Naive thymus-derived CD4-positive, alpha-beta T cell (primary cell): ENCODE results near the gene LEMD1. TPM values are rescaled to one million over a fixed set of nuclear protein-coding genes. Genes with fewer than 3 reads are reported as not detected.
"Not testable (repeated sequence)": the region's sequence is repeated elsewhere in the genome, so short reads cannot be mapped to it uniquely, and the experiment has no call there.

Experiments
- ATAC-seq: fragments of 150-1000 bp; cut with Tn5 transposase; 2 replicates; pipeline ENCODE4 v1.10.0; 2021; ENCODE audit warnings: mild to moderate bottlenecking, moderate library complexity
- CTCF ChIA-PET: fragments of 350-600 bp; sonication (Branson Sonifier 250); formaldehyde crosslinking; loops from one replicate; lab custom pipeline; 2021; ENCODE audit warnings: antibody characterized with exemption; lab: Charles Lee
- POLR2A ChIA-PET: fragments of 350-600 bp; sonication (Branson Sonifier 250); formaldehyde crosslinking; loops from one replicate; lab custom pipeline; 2021; ENCODE audit warnings: antibody characterized with exemption, inconsistent platforms; lab: Charles Lee
- DNase-seq, 9 donors: peaks; one replicate each; pipeline versions ENCODE4 v3.0.0 to v3.0.0-alpha.2; 2020 to 2022; ENCODE audit warnings: mixed read lengths in 1 of 9
- H3K27ac ChIP-seq: one replicate; pipeline ENCODE4 v1.7.0; 2013; ENCODE audit warnings: mild to moderate bottlenecking, low read depth, low read length, moderate library complexity
- H3K27me3 ChIP-seq, 2 donors: one replicate each; pipeline ENCODE4 v1.7.0; 2013; ENCODE audit warnings: low read length in 2 of 2, mild to moderate bottlenecking in 2 of 2, moderate library complexity in 2 of 2; ENCODE audit not compliant: control insufficient read depth in 2 of 2, insufficient read depth in 2 of 2
- H3K36me3 ChIP-seq, 3 experiments: 1 replicate in 2 of 3; 2 replicates in 1 of 3; pipeline ENCODE4 v1.7.0; 2013; ENCODE audit warnings: low read length in 3 of 3, mild to moderate bottlenecking in 3 of 3, moderate library complexity in 1 of 3; ENCODE audit not compliant: insufficient read depth in 3 of 3, control insufficient read depth in 2 of 3
- H3K4me1 ChIP-seq, 2 donors: one replicate each; pipeline ENCODE4 v1.7.0; 2013; ENCODE audit warnings: low read length in 2 of 2, mild to moderate bottlenecking in 2 of 2, moderate library complexity in 1 of 2; ENCODE audit not compliant: control insufficient read depth in 2 of 2, insufficient read depth in 2 of 2
- H3K4me3 ChIP-seq: 2 replicates; pipeline ENCODE4 v1.7.0; 2013; ENCODE audit warnings: mild to moderate bottlenecking, low read length
- H3K9me3 ChIP-seq, 3 experiments: 1 replicate in 2 of 3; 2 replicates in 1 of 3; pipeline ENCODE4 v1.7.0; 2013; ENCODE audit warnings: low read length in 3 of 3; ENCODE audit not compliant: control insufficient read depth in 2 of 3
- H3K27ac Mint-ChIP-seq, 9 donors: one replicate each; pipeline ENCODE4 v1.8.0; 2020 to 2022; ENCODE audit warnings: mixed read lengths in 9 of 9, mild to moderate bottlenecking in 8 of 9, moderate library complexity in 5 of 9, inconsistent platforms in 2 of 9
- H3K27me3 Mint-ChIP-seq, 5 donors: one replicate each; pipeline ENCODE4 v1.8.0; 2021 to 2022; ENCODE audit warnings: mixed read lengths in 5 of 5, mild to moderate bottlenecking in 1 of 5
- H3K36me3 Mint-ChIP-seq, 5 donors: one replicate each; pipeline ENCODE4 v1.8.0; 2020 to 2022; ENCODE audit warnings: mixed read lengths in 5 of 5, mild to moderate bottlenecking in 3 of 5, inconsistent platforms in 1 of 5
- H3K4me1 Mint-ChIP-seq, 7 donors: one replicate each; pipeline ENCODE4 v1.8.0; 2020 to 2022; ENCODE audit warnings: mixed read lengths in 7 of 7, mild to moderate bottlenecking in 3 of 7, inconsistent platforms in 1 of 7
- H3K4me3 Mint-ChIP-seq, 10 donors: one replicate each; pipeline ENCODE4 v1.8.0; 2020 to 2022; ENCODE audit warnings: mild to moderate bottlenecking in 10 of 10, mixed read lengths in 10 of 10, moderate library complexity in 6 of 10, inconsistent platforms in 2 of 10
- H3K9me3 Mint-ChIP-seq, 11 donors: one replicate each; pipeline ENCODE4 v1.8.0; 2020 to 2022; ENCODE audit warnings: mixed read lengths in 11 of 11, mild to moderate bottlenecking in 4 of 11, inconsistent platforms in 1 of 11, moderate library complexity in 1 of 11
- intact Hi-C, 2 donors: fragments of 100-400 bp; cut with micrococcal nuclease; formaldehyde crosslinking; loops; one replicate each; pipeline ENCODE4 v1.15.1; 2023
- polyA plus RNA-seq, 2 donors: library from polyadenylated mRNA; unstranded; fragments of 300-500 nt; fragmentation: Illumina TruSeq; gene quantifications; one replicate each; pipeline ENCODE4 v1.2.3, GENCODE V29; 2021
- total RNA-seq, 6 experiments: library from RNA in 5 of 6; stranded (reverse) in 5 of 6; gene quantifications; 1 replicate in 5 of 6; 2 replicates in 1 of 6; pipeline ENCODE4 v1.2.3 and lab custom pipeline; 2021 to 2026

The LEMD1 gene
- total and polyA plus RNA-seq, 7 experiments from 2014 or later = 0.97 TPM; not detected in 6

DNA sequence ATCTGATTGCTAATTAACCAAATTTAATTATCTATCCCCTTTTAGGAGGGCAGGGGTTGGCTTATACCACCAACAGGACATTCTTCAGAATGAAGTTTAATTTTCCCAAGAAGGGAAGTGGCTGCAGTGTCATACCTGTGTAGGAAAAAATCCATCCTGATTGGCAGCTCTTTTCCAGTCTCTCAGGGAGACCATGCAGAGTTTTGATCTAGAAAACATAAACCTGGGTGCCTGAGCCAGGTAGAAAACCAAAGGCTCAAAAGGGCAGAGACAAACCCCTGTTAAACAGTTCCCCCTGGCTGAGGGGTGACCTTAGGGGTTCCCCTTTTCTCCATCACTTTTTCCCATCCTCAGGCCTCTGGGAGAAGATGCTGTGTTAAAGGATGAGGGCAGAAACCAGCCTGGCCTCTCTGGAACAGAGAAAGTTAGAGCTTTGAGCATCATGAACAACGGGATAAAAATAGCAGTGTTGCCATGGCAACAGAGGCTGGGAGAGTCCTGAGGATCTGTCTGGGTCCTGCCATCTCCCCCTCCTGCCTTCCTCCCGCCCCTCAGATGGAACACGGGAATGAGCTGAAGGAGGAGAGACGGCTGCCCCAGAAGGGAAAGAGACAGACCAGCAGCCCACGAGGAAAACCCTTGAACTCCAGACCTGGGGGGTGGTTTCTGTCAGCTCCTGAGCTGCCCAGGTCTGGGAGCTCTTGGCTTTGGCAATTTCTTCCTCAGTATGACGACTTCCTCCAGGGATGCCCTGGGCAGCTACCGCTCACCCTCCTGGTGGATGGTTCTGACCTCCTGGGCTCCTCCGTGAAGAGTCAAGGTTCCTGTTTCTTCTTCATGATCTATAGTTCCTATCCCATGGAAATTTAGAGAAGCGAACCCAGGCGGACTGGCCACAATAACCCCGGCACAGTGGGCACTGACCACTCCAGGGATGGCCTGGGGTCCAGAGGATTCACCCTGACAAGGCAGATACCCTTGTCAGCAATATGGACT is 14.0 kb upstream of the LEMD1 start:
- no peak overlapping the region for H3K27ac ChIP-seq
- ChIA-PET CTCF (interaction anchor here (0.9 kb wide), 1 partner anchor 9 kb away, joined by 3 read pairs; no protein-coding TSS in a partner anchor), POLR2A (no interaction called here)
- no peak overlapping the region for H3K4me3 ChIP-seq
- no peak overlapping the region for H3K27ac Mint-ChIP-seq
- no peaks in the 10 kb centered on the region for H3K9me3 ChIP-seq
- no peaks in the 10 kb centered on the region for H3K9me3 Mint-ChIP-seq
- no peaks in the 10 kb centered on the region for H3K36me3 Mint-ChIP-seq
- intact Hi-C loops = no loop called here
- H3K36me3 ChIP-seq = no peaks in the 10 kb centered on the region
- peaks cover 15 to 38% (median 17%) of the 10 kb centered on the region in 5 donors for H3K27me3 Mint-ChIP-seq
- no peak overlapping the region for H3K4me3 Mint-ChIP-seq
- no peaks in the 10 kb centered on the region for H3K27me3 ChIP-seq
- ATAC-seq = no peak
- peaks cover 7 to 27% of the 10 kb centered on the region in 2 donors for H3K4me1 ChIP-seq
- peaks cover 11 to 20% (median 17%) of the 10 kb centered on the region in 7 donors for H3K4me1 Mint-ChIP-seq
- no peak for DNase-seq

DNA sequence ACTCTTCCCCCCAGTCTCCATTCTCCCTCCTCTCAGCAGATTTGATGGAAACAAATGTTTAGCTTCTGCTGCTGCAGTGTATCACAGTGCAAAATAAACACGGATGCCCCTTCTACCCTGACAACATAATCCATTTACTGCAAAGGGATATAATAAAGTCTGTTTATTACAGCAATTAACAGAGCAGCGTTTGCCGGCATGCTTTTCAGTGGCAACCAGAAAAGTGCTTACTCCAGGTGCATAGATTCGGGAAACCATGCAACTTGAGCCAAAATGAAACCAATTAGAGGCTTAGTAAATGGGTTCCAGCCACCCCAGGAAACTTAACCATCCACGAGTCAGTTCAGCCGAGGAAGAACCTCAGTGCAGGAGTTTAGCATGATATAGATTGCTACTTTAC is 12.9 kb upstream of the LEMD1 start:
- no peaks in the 10 kb centered on the region for H3K36me3 Mint-ChIP-seq
- no peaks in the 10 kb centered on the region for H3K36me3 ChIP-seq
- CTCF ChIA-PET = no interaction called here
- no peak overlapping the region for H3K27ac ChIP-seq
- peaks cover 0 to 18% of the 10 kb centered on the region in 2 donors for H3K4me1 ChIP-seq
- POLR2A ChIA-PET = no interaction called here
- DNase-seq = no peak
- peaks cover 15 to 42% (median 17%) of the 10 kb centered on the region in 5 donors for H3K27me3 Mint-ChIP-seq
- H3K4me3 Mint-ChIP-seq = no peak overlapping the region
- no peaks in the 10 kb centered on the region for H3K9me3 Mint-ChIP-seq
- H3K9me3 ChIP-seq = no peaks in the 10 kb centered on the region
- H3K4me1 Mint-ChIP-seq = peaks cover 9 to 18% (median 15%) of the 10 kb centered on the region in 7 donors
- no peak overlapping the region for H3K4me3 ChIP-seq
- no peak overlapping the region for H3K27ac Mint-ChIP-seq
- H3K27me3 ChIP-seq = no peaks in the 10 kb centered on the region
- ATAC-seq = no peak
- intact Hi-C loops = no loop called here

DNA sequence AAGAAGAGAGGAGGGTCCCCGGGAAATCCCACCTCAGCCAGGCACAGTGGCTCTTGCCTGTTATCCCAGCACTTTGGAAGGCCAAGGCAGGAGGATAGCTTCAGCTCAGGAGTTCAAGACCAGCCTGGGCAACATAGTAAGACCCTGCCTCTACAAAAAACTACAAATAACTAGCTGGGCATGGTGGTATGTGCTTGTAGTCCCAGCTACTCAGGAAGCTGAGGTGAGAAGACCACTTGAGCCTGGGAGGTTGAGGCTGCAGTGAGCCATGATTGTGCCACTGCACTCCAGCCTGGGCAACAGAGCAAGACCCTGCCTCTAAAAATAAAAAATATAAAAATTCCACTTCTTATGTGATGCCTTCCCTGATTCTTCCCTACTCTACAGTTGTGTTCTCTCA is 10.8 kb upstream of the LEMD1 start:
- ATAC-seq, DNase-seq, intact Hi-C loops, H3K4me3 ChIP-seq, H3K27me3 ChIP-seq, H3K36me3 Mint-ChIP-seq, H3K9me3 Mint-ChIP-seq, H3K36me3 ChIP-seq, H3K27ac Mint-ChIP-seq, POLR2A ChIA-PET, H3K9me3 ChIP-seq, H3K27ac ChIP-seq: not testable (repeated sequence)
- H3K4me1 ChIP-seq = peaks cover 0 to 13% of the 10 kb centered on the region in 2 donors
- Mint-ChIP-seq H3K4me1 (peaks cover 9 to 15% (median 13%) of the 10 kb centered on the region in 7 donors), H3K27me3 (peaks cover 15 to 46% (median 17%) of the 10 kb centered on the region in 5 donors), H3K4me3 (peak overlapping the region in 1 of 10 donors; percentile 51)
- CTCF ChIA-PET = interaction anchor here (0.8 to 2.7 kb wide), 2 partner anchors 16 to 54 kb away, joined by 3 to 16 read pairs; no protein-coding TSS in a partner anchor

DNA sequence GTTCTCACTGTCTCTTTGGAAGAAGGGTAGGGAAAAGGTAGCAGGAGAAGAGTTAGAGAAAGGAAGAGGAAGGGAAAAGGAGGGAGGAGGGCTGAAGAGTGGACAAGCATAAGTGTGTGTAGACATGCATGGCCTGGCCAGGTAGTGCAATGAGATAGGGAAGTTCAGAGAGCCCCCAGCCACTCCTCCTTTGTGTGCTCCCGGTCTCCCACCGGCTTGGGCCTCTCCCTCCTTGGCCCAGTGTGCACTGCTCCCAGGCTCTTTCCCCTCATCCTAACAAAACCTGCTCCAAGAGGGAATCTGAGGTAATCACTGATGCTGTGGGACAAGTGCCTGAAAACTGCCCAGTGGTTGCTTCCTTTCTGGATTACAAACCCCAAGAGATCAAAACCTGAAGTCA is 10.3 kb upstream of the LEMD1 start:
- DNase-seq (no peak), ATAC-seq (no peak)
- no peaks in the 10 kb centered on the region for H3K27me3 ChIP-seq
- CTCF ChIA-PET = interaction anchor here (1.9 to 2.7 kb wide), 3 partner anchors 34 to 78 kb away, joined by 4 to 16 read pairs (median 12); no protein-coding TSS in a partner anchor
- POLR2A ChIA-PET = no interaction called here
- no peaks in the 10 kb centered on the region for H3K36me3 ChIP-seq
- Mint-ChIP-seq H3K27me3 (peaks cover 15 to 51% (median 17%) of the 10 kb centered on the region in 5 donors), H3K27ac (no peak overlapping the region), H3K9me3 (no peaks in the 10 kb centered on the region), H3K4me1 (peaks cover 9 to 15% (median 13%) of the 10 kb centered on the region in 7 donors), H3K36me3 (no peaks in the 10 kb centered on the region), H3K4me3 (no peak overlapping the region)
- H3K4me1 ChIP-seq = peaks cover 0 to 7% of the 10 kb centered on the region in 2 donors
- no peak overlapping the region for H3K27ac ChIP-seq
- intact Hi-C loops = no loop called here
- H3K4me3 ChIP-seq = no peak overlapping the region
- no peaks in the 10 kb centered on the region for H3K9me3 ChIP-seq

DNA sequence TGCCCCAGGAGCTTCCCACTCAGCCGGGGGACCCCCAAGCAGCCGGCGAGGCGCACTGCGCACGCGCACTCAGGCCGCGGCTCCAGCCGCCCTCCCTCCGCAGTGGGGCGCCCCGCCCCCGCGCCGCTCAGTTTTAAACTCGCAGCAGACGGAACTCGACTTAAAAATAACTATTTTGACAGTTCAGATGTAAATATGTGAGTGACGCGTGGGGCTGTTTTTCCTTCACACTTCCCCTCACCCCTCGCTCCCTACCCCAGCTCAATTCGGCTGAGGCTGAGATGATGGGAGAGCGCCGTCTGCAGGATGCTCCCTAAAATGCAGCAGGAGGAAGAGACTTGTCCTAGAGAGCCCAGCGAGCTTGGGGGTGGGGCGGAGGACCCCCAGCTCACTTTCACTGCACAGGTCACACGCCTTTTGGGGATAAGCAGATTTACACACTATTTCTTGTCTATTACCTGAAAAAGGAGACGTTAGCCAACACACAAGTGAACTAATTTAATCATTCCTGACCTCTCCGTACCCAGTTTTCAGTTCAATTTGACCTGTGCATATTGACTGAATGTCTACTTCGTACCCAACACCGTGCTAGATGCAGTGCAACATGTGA is 8.9 kb upstream of the LEMD1 start:
- Mint-ChIP-seq H3K9me3 (no peaks in the 10 kb centered on the region), H3K36me3 (no peaks in the 10 kb centered on the region), H3K27me3 (peaks cover 18 to 49% (median 22%) of the 10 kb centered on the region in 5 donors), H3K27ac (peak overlapping the region in 7 of 9 donors; percentile 52 to 88 (median 63)), H3K4me3 (peak overlapping the region; percentile 75 to 92 (median 86)), H3K4me1 (peaks cover 12 to 15% (median 15%) of the 10 kb centered on the region in 7 donors)
- Histone ChIP-seq H3K9me3 (no peaks in the 10 kb centered on the region), H3K36me3 (no peaks in the 10 kb centered on the region), H3K27me3 (no peaks in the 10 kb centered on the region), H3K27ac (no peak overlapping the region), H3K4me3 (peak overlapping the region; percentile 44), H3K4me1 (peaks cover 0 to 6% of the 10 kb centered on the region in 2 donors)
- intact Hi-C loops = loop anchor here (1.0 to 2.0 kb wide), 6 partner anchors 10 to 158 kb away; no protein-coding TSS in a partner anchor
- ATAC-seq (peak; percentile 79), DNase-seq (peak; percentile 21 to 59 (median 51))
- CTCF ChIA-PET = interaction anchor here (0.6 to 2.7 kb wide), 9 partner anchors 9 to 449 kb away, joined by 3 to 16 read pairs (median 3); no protein-coding TSS in a partner anchor
- POLR2A ChIA-PET = interaction anchor here (0.7 kb wide), 1 partner anchor 10 kb away, joined by 4 read pairs; no protein-coding TSS in a partner anchor
